ENCODE measurements around the gene TBC1D4.

DNA sequence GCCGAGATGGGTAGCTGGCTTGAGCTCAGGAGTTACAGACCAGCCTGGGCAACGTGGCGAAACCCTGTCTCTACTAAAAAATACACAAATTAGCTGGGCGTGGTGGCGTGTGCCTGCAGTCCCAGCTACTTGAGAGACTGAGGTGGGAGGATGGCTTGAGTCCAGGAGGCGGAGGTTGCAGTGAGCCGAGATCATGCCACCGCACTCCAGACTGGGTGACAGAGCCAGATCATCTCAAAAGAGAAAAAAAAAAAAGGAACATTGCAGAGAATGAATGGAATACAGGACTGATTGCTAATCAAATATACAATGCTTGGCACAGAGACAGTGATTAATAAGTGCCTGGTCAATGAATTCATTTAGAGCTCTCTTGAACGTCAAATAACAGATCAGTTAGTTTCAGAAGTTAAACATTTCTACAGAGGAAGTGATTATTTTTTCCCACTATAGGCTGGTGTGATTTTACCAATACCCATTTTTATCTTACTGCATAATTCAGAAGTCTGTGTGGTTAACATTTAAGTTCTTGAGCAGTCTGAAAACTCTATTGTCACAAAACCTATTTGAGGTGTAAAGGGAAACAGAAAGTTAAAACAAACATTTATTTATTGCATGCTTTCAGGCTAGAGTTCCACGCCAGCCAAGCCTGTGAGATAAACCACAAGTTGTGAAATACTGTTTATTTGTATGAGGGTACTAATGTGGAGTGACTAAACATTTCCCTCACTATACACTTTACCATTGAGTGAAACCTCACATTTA lies 7.7 kb upstream of the TBC1D4 start:
- no peak for TF ChIP-seq CTCF (IDR thresholded peaks at IDR 0.05)
- no peak for TF ChIP-seq ZFX (IDR thresholded peaks at IDR 0.05; ENCODE audit: borderline replicate concordance)

Measured in 22Rv1 (cell line).